ENCODE measurements around the gene LRP1.

DNA sequence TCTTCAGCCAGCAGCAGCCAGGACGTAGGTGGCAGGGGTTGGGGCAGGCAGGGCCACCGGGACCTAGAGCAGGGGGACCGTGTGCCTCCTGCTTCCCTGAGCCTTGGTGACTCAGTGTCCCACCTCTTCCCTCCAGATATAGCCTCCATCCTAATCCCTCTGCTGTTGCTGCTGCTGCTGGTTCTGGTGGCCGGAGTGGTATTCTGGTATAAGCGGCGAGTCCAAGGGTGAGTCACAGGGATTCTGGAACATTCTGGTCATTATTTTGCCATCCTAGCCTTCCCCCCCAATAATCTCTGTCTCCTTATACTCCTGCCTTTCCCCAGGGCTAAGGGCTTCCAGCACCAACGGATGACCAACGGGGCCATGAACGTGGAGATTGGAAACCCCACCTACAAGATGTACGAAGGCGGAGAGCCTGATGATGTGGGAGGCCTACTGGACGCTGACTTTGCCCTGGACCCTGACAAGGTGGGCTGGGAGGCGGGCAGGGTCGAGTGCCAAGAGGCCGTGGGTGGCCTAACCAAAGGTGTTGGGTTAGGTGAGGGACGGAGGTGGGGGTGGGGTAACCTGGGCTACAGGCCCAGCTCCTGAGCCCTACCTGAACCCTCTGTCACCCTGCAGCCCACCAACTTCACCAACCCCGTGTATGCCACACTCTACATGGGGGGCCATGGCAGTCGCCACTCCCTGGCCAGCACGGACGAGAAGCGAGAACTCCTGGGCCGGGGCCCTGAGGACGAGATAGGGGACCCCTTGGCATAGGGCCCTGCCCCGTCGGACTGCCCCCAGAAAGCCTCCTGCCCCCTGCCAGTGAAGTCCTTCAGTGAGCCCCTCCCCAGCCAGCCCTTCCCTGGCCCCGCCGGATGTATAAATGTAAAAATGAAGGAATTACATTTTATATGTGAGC is 83.8 kb downstream of the LRP1 start:
- TF ChIP-seq TOX (CRISPR knock-in tag; IDR thresholded peaks at IDR 0.05; ENCODE audit: borderline replicate concordance) (no peak), SNAI2 (CRISPR knock-in tag; IDR thresholded peaks at IDR 0.05) (no peak), PPARA (CRISPR knock-in tag; IDR thresholded peaks at IDR 0.05; ENCODE audit: borderline replicate concordance) (no peak), ISL1 (CRISPR knock-in tag; IDR thresholded peaks at IDR 0.05) (no peak), ZFP30 (CRISPR knock-in tag; IDR thresholded peaks at IDR 0.05) (no peak)
- TF ChIP-seq, protein P1, sequence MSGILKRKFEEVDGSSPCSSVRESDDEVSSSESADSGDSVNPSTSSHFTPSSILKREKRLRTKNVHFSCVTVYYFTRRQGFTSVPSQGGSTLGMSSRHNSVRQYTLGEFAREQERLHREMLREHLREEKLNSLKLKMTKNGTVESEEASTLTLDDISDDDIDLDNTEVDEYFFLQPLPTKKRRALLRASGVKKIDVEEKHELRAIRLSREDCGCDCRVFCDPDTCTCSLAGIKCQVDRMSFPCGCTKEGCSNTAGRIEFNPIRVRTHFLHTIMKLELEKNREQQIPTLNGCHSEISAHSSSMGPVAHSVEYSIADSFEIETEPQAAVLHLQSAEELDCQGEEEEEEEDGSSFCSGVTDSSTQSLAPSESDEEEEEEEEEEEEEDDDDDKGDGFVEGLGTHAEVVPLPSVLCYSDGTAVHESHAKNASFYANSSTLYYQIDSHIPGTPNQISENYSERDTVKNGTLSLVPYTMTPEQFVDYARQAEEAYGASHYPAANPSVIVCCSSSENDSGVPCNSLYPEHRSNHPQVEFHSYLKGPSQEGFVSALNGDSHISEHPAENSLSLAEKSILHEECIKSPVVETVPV (CRISPR knock-in tag; IDR thresholded peaks at IDR 0.05): no peak
